GM18519 (cell line): Measurements from ENCODE around the gene ATF7IP2.
"Not testable (repeated sequence)": the region's sequence is repeated elsewhere in the genome, so short reads cannot be mapped to it uniquely, and the experiment has no call there.

Source experiments
- ATAC-seq: cut with Tn5 transposase; IDR thresholded peaks from one replicate; pipeline ENCODE4 v1.9.1; 2021; ENCODE audit warnings: mild to moderate bottlenecking, moderate library complexity; ENCODE audit not compliant: unreplicated experiment, low FRiP score

The ATF7IP2 gene

GRCh38 chr16:10429299-10429969, 43.6 kb downstream of the ATF7IP2 start:
- not testable (repeated sequence) for ATAC-seq

GRCh38 chr16:10441726-10442125, 55.9 kb downstream of the ATF7IP2 start:
- no peak for ATAC-seq

- ATAC-seq = no peak
Measured at GRCh38 chr16:10447289-10447688, 61.4 kb downstream of the ATF7IP2 start.

GRCh38 chr16:10452208-10453158, 66.6 kb downstream of the ATF7IP2 start:
- ATAC-seq = not testable (repeated sequence)

- ATAC-seq = no peak
Measured at GRCh38 chr16:10453159-10453510, 67.3 kb downstream of the ATF7IP2 start.

- ATAC-seq = no peak
Measured at GRCh38 chr16:10465821-10466220, 80.0 kb downstream of the ATF7IP2 start.

- ATAC-seq = no peak
Measured at GRCh38 chr16:10466313-10466712, 80.5 kb downstream of the ATF7IP2 start.

- no peak for ATAC-seq
Measured at GRCh38 chr16:10466861-10467260, 81.0 kb downstream of the ATF7IP2 start.

GRCh38 chr16:10476636-10477035, 90.8 kb downstream of the ATF7IP2 start:
- not testable (repeated sequence) for ATAC-seq

GRCh38 chr16:10480151-10480550, 94.3 kb downstream of the ATF7IP2 start:
- no peak for ATAC-seq

GRCh38 chr16:10485159-10485558, 99.3 kb downstream of the ATF7IP2 start:
- ATAC-seq = no peak

GRCh38 chr16:10485698-10486382, 100.0 kb downstream of the ATF7IP2 start:
- ATAC-seq = no peak

- no peak for ATAC-seq
Measured at GRCh38 chr16:10490141-10490540, 104.3 kb downstream of the ATF7IP2 start.

- no peak for ATAC-seq
Measured at GRCh38 chr16:10493276-10493675, 107.4 kb downstream of the ATF7IP2 start.

GRCh38 chr16:10494343-10495030, 108.6 kb downstream of the ATF7IP2 start:
- no peak for ATAC-seq

GRCh38 chr16:10495031-10495345, 109.1 kb downstream of the ATF7IP2 start:
- ATAC-seq = no peak

- no peak for ATAC-seq
Measured at GRCh38 chr16:10497132-10498101, 111.6 kb downstream of the ATF7IP2 start.

- ATAC-seq = no peak
Measured at GRCh38 chr16:10500582-10500981, 114.7 kb downstream of the ATF7IP2 start.

GRCh38 chr16:10501016-10501607, 115.3 kb downstream of the ATF7IP2 start:
- no peak for ATAC-seq
